ENCODE results near the gene SASH1. TPM values are rescaled to one million over a fixed set of nuclear protein-coding genes. Genes with fewer than 3 reads are reported as not detected.

SASH1 gene
- total RNA-seq, 1 experiment from 2014 or later, result 19.2 TPM

DNA sequence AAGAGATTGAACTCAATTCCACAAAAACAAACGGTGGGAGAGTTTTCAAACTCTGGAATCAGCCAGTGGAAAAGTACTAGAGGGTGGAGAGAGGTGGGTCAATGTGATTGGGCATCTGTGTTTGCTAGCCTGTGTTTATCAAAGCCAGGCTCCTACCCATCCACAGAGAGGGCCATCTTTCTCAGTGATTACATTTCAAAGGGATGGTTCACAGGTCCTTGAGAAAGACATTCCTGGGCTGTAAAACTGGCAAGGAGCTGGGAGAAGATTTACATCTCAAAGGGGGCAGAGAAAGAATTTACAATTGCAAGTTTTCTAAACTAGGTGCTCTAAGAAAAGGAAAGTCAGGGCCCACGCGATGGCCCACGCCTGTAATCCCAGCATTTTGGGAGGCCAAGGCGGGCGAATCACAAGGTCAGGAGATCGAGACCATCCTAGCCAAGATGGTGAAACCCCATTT lies 257.4 kb downstream of the SASH1 start:
- no peak overlapping the region for H3K4me3 ChIP-seq (ENCODE audit: low read depth, low read length, poor library complexity, severe bottlenecking)
- no peak overlapping the region for H3K27ac ChIP-seq (ENCODE audit: low read depth, low read length, poor library complexity, severe bottlenecking)
- CTCF ChIA-PET, result no interaction called here
- DNase-seq (ENCODE audit: low spot score), result no peak
- H3K4me1 ChIP-seq (ENCODE audit: insufficient read depth, low read length, poor library complexity, severe bottlenecking), result no peaks in the 10 kb centered on the region
- intact Hi-C loops (cut with micrococcal nuclease; ENCODE audit: unreplicated experiment), result no loop called here
- TF ChIP-seq EZH2 (IDR thresholded peaks at IDR 0.05; ENCODE audit: borderline replicate concordance, low read depth, low read length, poor library complexity, severe bottlenecking), result no peak
- TF ChIP-seq, protein P1, sequence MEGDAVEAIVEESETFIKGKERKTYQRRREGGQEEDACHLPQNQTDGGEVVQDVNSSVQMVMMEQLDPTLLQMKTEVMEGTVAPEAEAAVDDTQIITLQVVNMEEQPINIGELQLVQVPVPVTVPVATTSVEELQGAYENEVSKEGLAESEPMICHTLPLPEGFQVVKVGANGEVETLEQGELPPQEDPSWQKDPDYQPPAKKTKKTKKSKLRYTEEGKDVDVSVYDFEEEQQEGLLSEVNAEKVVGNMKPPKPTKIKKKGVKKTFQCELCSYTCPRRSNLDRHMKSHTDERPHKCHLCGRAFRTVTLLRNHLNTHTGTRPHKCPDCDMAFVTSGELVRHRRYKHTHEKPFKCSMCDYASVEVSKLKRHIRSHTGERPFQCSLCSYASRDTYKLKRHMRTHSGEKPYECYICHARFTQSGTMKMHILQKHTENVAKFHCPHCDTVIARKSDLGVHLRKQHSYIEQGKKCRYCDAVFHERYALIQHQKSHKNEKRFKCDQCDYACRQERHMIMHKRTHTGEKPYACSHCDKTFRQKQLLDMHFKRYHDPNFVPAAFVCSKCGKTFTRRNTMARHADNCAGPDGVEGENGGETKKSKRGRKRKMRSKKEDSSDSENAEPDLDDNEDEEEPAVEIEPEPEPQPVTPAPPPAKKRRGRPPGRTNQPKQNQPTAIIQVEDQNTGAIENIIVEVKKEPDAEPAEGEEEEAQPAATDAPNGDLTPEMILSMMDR (conservative IDR thresholded peaks at IDR 0.05; ENCODE audit: low read depth, low read length), result no peak
- no peaks in the 10 kb centered on the region for H3K36me3 ChIP-seq (ENCODE audit: insufficient read depth, low read length, poor library complexity, severe bottlenecking)
- no TSS peak for BruUV-seq (replicated peaks)
- H3K9me3 ChIP-seq (ENCODE audit: low read depth, low read length, poor library complexity, severe bottlenecking), result no peaks in the 10 kb centered on the region
- POLR2A ChIA-PET (ENCODE audit: low non-redundant PET), result no interaction called here
- no peaks in the 10 kb centered on the region for H3K27me3 ChIP-seq (replicated peaks; ENCODE audit: insufficient read depth, low read depth, low read length, poor library complexity)

Measured in A673 (cell line).